ENCODE results near the gene MYO15B.

The MYO15B gene

DNA sequence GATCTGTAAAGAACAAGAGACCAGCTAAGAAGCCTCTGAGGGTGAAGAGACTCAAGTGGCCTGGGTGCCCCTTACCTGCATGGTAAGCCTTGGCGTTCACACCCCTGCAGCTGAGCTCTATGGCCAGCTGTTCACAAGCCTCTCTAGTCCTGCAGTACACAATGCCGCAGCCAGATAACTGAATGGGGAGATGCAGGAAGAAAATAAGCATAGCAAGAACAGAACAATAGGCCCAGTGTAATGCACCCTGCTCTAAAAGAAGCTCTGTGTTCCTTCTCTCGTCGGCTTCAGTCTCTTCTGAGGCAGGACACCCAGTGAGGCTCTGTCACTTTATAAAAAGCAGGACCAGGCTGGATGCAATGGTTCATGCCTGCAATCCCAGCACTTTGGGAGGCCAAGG lies 73.9 kb downstream of the MYO15B start:
- Histone ChIP-seq H3K9ac (peak overlapping the region in 2 of 11 experiments; percentile 5 to 14; a peak in 1 of 22 replicates), H3K4me3 (no peak overlapping the region), H3K4me2 (no peak overlapping the region), H3K36me3 (peaks cover 33 to 73% (median 54%) of the 10 kb centered on the region in 11 experiments), H3K9me3 (replicated peaks in 1 of 11) (no peaks in the 10 kb centered on the region), H3K4me1 (peaks cover 12 to 26% (median 19%) of the 10 kb centered on the region in 10 experiments), H3K27me3 (no peaks in the 10 kb centered on the region), H4K20me1 (no peaks in the 10 kb centered on the region), H3K27ac (no peak overlapping the region)
- TF ChIP-seq Cebpa-rat (IDR thresholded peaks at IDR 0.05) = no peak

DNA sequence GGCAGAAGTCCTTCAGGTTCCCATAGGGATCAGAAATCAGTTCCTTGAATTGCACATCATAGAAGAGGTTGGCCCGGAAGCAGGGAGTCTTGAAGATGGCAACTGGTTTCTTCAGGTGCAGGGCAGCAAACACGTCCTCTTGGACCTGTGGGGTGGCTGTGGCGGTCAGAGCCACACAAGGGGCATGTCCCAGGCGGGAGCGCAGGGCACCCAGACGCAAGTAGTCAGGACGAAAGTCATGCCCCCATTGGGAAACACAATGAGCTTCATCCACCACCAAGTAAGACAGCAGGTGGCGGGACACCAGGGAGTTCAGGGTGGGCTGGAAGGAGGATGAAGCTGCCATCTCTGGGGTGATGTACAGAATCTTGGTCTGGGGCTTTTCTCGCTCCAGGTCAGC lies 74.9 kb downstream of the MYO15B start:
- no peak overlapping the region for H3K4me3 ChIP-seq
- H3K36me3 ChIP-seq = peaks cover 26 to 63% (median 47%) of the 10 kb centered on the region in 11 experiments
- H3K4me1 ChIP-seq = peaks cover 12 to 27% (median 20%) of the 10 kb centered on the region in 10 experiments
- H3K27ac ChIP-seq = no peak overlapping the region
- H4K20me1 ChIP-seq = peaks cover 0 to under 1% (median 0%) of the 10 kb centered on the region in 11 experiments; a peak in 1 of 22 replicates
- H3K9ac ChIP-seq = no peak overlapping the region
- no peak overlapping the region for H3K4me2 ChIP-seq
- no peaks in the 10 kb centered on the region for H3K9me3 ChIP-seq (replicated peaks in 1 of 11)
- no peak for TF ChIP-seq Cebpa-rat (IDR thresholded peaks at IDR 0.05)
- H3K27me3 ChIP-seq = no peaks in the 10 kb centered on the region

DNA sequence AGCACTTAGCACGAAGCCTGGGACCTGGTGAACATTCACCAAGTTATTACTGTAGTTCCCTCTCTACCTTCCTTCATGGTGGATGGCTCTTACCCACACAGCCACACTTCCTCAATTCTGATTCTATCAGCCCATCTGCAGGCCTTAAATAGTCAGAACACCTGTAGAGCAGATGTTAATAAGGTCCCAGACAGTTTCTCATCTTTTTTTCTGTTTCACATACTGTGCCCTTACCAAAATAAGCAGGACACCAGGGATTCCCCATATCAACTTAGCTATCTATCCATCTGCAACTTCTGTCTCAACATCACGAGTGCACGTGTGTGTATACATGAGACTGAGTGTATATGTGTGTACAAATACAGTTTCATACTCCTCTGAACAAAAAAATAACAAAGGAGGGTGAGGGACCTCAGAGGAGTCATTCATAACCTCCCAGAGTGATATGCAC lies 76.5 kb downstream of the MYO15B start:
- H4K20me1 ChIP-seq = peaks cover 0 to 17% (median 0%) of the 10 kb centered on the region in 11 experiments; a peak in 4 of 22 replicates

DNA sequence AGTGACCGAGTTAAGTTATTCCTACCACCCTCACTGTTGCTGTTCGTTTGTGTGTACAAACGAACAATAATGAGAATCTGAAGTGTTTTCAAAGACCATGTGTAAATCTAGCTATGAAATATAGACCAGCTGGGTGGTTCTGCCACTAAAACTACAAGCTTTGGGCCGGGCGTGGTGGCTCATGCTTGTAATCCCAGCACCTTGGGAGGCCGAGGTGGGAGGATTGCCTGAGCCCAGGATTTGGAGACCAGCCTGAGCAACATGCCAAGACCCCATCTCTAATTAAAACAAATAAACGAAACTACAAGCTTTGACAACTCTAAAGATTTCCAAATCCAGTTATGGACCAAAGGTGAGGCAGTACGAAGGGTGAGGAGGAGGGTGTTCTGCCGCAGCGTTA lies 78.4 kb downstream of the MYO15B start:
- Histone ChIP-seq H3K4me2 (peak overlapping the region; percentile 83 to 99 (median 92)), H3K4me3 (peak overlapping the region; percentile 77 to 97 (median 92)), H3K9ac (peak overlapping the region; percentile 86 to 94 (median 91); a peak in 20 of 22 replicates), H3K36me3 (peaks cover 47 to 62% (median 52%) of the 10 kb centered on the region in 11 experiments), H3K27me3 (no peaks in the 10 kb centered on the region), H3K4me1 (peaks cover 22 to 40% (median 36%) of the 10 kb centered on the region in 10 experiments), H4K20me1 (peaks cover 0 to 35% (median 6%) of the 10 kb centered on the region in 11 experiments; a peak in 15 of 22 replicates), H3K9me3 (replicated peaks in 1 of 11) (no peaks in the 10 kb centered on the region), H3K27ac (peak overlapping the region in 9 of 11 experiments; percentile 81 to 91 (median 88); a peak in 12 of 22 replicates)
- TF ChIP-seq Cebpa-rat (IDR thresholded peaks at IDR 0.05) = no peak

More for the DNA sequence above, 76.5 kb downstream of the MYO15B start:
- no peak overlapping the region for H3K4me3 ChIP-seq
- H3K27me3 ChIP-seq = no peaks in the 10 kb centered on the region
- H3K4me1 ChIP-seq = peaks cover 22 to 40% (median 33%) of the 10 kb centered on the region in 10 experiments
- H3K36me3 ChIP-seq = peaks cover 35 to 60% (median 46%) of the 10 kb centered on the region in 11 experiments
- peak overlapping the region in 1 of 11 experiments; percentile 13; a peak in 1 of 22 replicates for H3K4me2 ChIP-seq
- no peak overlapping the region for H3K27ac ChIP-seq
- no peaks in the 10 kb centered on the region for H3K9me3 ChIP-seq (replicated peaks in 1 of 11)
- no peak overlapping the region; a peak in 2 of 22 replicates for H3K9ac ChIP-seq
- no peak for TF ChIP-seq Cebpa-rat (IDR thresholded peaks at IDR 0.05)

DNA sequence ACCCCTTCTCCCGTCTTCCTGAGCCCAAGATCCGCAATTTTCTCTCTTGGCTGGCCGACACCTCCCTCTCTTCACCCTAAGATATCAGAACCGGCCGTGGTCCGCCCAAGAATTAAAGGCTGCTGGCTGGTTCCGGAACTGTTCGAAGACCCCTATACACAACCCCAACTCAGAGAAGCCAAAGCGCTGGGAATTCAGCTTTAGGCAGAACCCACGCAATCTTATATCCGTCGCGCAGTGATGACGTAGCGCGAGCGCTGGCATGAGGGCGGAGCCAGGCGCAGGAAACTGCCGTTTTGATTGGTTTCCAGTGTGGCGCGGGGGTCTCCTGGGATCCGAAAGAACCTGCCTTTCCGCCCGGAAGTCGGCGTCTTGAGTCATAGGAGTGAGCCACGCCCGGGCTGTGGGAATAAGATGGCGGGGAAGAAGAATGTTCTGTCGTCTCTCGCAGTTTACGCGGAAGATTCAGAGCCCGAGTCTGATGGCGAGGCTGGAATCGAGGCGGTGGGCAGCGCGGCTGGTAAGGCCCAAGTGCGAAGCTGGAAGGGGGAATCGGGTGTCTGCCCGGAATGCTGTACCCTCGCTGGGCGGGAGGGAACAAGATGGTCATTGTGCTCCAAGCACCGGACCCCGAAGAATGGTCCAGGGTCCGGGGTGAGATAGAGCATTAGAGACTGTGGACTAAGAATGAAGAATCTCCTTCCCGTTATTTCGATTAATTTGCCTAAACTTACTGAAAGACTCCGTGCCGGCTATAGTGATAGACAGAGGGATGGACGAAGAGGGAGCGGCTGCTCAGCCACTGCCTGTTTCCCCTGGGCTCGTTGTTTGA lies 79.6 kb downstream of the MYO15B start, which contains the start of the genes RECQL5 and SAP30BP:
Gene RECQL5 (minus strand): TSS at position 196 of the 832 bp plus-strand sequence. CDS start 597 bp downstream, outside the sequence.
Gene SAP30BP (plus strand): TSS at position 380 of the 832 bp plus-strand sequence. CDS start 35 bp downstream, at position 415.
- H3K27ac ChIP-seq = peak within 1 kb of the TSS; percentile 66 to 91 (median 88)
- no peaks in the 10 kb centered on the region for H3K9me3 ChIP-seq (replicated peaks in 1 of 11)
- peak within 1 kb of the TSS; percentile 77 to 97 (median 92) for H3K4me3 ChIP-seq
- peak within 1 kb of the TSS; percentile 86 to 99 (median 92) for H3K4me2 ChIP-seq
- peak within 1 kb of the TSS; percentile 86 to 94 (median 91) for H3K9ac ChIP-seq
- H3K27me3 ChIP-seq = no peaks in the 10 kb centered on the region
- peaks cover 47 to 62% (median 52%) of the 10 kb centered on the region in 11 experiments for H3K36me3 ChIP-seq
- peaks cover 0 to 46% (median 18%) of the 10 kb centered on the region in 11 experiments; a peak in 15 of 22 replicates for H4K20me1 ChIP-seq
- no peak for TF ChIP-seq Cebpa-rat (IDR thresholded peaks at IDR 0.05)
- peaks cover 22 to 40% (median 36%) of the 10 kb centered on the region in 10 experiments for H3K4me1 ChIP-seq

DNA sequence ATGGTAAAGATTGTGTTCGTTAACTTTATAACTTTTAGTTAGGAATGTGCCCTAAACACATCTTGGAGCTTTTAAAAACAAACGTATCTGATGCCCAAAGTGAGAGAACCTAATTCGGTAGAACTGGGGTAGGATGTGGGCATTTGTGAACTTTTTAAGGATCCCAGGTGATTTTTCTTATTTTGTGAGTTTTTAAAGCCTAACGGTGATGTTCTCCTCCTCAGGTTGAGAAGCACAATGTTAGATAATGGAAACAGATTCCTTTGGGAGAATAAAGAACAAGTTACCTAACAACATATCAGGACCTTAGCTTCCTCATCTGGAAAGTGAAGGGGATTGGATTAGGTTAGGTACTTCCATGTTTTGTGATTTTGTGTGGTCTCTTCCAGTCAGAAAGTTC lies 80.2 kb downstream of the MYO15B start:
- Histone ChIP-seq H3K36me3 (peaks cover 47 to 62% (median 52%) of the 10 kb centered on the region in 11 experiments), H3K27ac (peak overlapping the region; percentile 62 to 91 (median 88)), H3K9ac (peak overlapping the region; percentile 86 to 94 (median 91)), H3K9me3 (replicated peaks in 1 of 11) (no peaks in the 10 kb centered on the region), H3K4me1 (peaks cover 22 to 40% (median 36%) of the 10 kb centered on the region in 10 experiments), H3K4me3 (peak overlapping the region; percentile 77 to 97 (median 92)), H3K27me3 (no peaks in the 10 kb centered on the region), H3K4me2 (peak overlapping the region; percentile 81 to 92 (median 89)), H4K20me1 (peaks cover 0 to 53% (median 21%) of the 10 kb centered on the region in 11 experiments; a peak in 15 of 22 replicates)
- TF ChIP-seq Cebpa-rat (IDR thresholded peaks at IDR 0.05) = no peak

DNA sequence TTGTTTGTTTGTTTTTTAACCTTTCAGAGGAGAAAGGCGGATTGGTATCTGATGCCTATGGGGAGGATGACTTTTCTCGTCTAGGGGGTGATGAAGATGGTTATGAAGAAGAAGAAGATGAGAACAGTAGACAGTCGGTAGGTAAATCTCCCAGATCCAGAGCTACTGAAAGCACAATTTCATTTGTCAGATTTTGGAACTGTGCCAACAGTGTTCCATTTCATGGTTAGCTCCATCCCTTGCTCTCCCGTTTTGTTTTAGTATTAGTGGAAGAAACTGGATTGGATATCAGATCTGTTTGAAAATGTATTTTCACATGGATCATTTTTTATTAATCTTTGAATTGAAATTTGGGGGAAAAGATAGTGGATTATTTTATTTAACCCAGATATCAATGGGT lies 80.9 kb downstream of the MYO15B start:
- Histone ChIP-seq H3K4me1 (peaks cover 22 to 40% (median 36%) of the 10 kb centered on the region in 10 experiments), H3K4me3 (peak overlapping the region; percentile 77 to 97 (median 92); a peak in 19 of 20 replicates), H3K27me3 (no peaks in the 10 kb centered on the region), H3K9me3 (replicated peaks in 1 of 11) (no peaks in the 10 kb centered on the region), H3K9ac (peak overlapping the region; percentile 86 to 94 (median 91); a peak in 21 of 22 replicates), H4K20me1 (peaks cover 0 to 60% (median 24%) of the 10 kb centered on the region in 11 experiments; a peak in 15 of 22 replicates), H3K27ac (peak overlapping the region in 4 of 11 experiments; percentile 86 to 91 (median 88); a peak in 4 of 22 replicates), H3K36me3 (peaks cover 52 to 64% (median 55%) of the 10 kb centered on the region in 11 experiments), H3K4me2 (peak overlapping the region; percentile 81 to 92 (median 89))
- TF ChIP-seq Cebpa-rat (IDR thresholded peaks at IDR 0.05) = no peak

DNA sequence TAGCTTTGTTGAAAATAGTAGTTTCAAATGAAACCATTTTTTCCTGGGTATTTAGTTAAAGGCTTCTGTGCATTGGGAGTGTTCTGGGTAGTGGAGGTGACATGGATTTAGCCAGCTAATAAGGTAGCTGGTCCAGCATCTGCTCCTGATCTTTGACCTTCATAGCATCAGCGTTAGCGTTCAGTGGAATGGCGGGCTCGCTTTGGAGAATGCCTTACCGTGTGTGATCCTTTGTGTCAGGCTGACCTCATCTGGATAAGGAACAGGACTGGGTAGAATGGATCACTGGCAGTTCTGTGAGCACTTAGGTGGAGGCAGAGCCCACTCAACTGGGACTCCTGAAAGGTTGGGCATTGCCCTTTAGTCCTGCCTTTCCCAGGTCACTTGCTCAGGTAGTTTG lies 83.3 kb downstream of the MYO15B start:
- H3K36me3 ChIP-seq = peaks cover 57 to 73% (median 67%) of the 10 kb centered on the region in 11 experiments
- no peak for TF ChIP-seq Cebpa-rat (IDR thresholded peaks at IDR 0.05)
- H3K4me2 ChIP-seq = no peak overlapping the region

More for the DNA sequence above, 83.3 kb downstream of the MYO15B start:
- H3K9me3 ChIP-seq (replicated peaks in 1 of 11) = no peaks in the 10 kb centered on the region
- H3K4me1 ChIP-seq = peaks cover 23 to 44% (median 35%) of the 10 kb centered on the region in 10 experiments
- peaks cover 0 to 73% (median 26%) of the 10 kb centered on the region in 11 experiments; a peak in 15 of 22 replicates for H4K20me1 ChIP-seq
- no peak overlapping the region for H3K27ac ChIP-seq
- H3K27me3 ChIP-seq = no peaks in the 10 kb centered on the region
- H3K9ac ChIP-seq = peak overlapping the region in 4 of 11 experiments; percentile 8 to 39 (median 24); a peak in 4 of 22 replicates
- no peak overlapping the region for H3K4me3 ChIP-seq
